Measurements from ENCODE around the gene PLD5. TPM values are rescaled to one million over a fixed set of nuclear protein-coding genes. Genes with fewer than 3 reads are reported as not detected.

PLD5 gene
- total RNA-seq: not detected
- long read RNA-seq: 0 reads

- ATAC-seq (ENCODE audit: poor library complexity) (no peak), DNase-seq (no peak)
- intact Hi-C loops (cut with DNase I): no loop called here
These were observed at the start of gene PLD5 for GRCh38 chr1:242524571-242525359. Gene PLD5 (minus strand): TSS chr1:242524697.

GRCh38 chr1:242569867-242570266, 45.4 kb upstream of the PLD5 start:
- no peak for DNase-seq

GRCh38 chr1:242568666-242569065, 44.2 kb upstream of the PLD5 start:
- no peak for DNase-seq
- intact Hi-C loops (cut with DNase I): no loop called here
- no peak for ATAC-seq (ENCODE audit: poor library complexity)

More at GRCh38 chr1:242569867-242570266, 45.4 kb upstream of the PLD5 start:
- no peak for ATAC-seq (ENCODE audit: poor library complexity)
- intact Hi-C loops (cut with DNase I): no loop called here

- DNase-seq (no peak), ATAC-seq (ENCODE audit: poor library complexity) (no peak)
- intact Hi-C loops (cut with DNase I): no loop called here
These were observed 43.1 kb upstream of the PLD5 start for GRCh38 chr1:242567596-242567995.

- intact Hi-C loops (cut with DNase I): no loop called here
- DNase-seq (no peak), ATAC-seq (ENCODE audit: poor library complexity) (no peak)
These were observed 32.3 kb upstream of the PLD5 start for GRCh38 chr1:242556759-242557158.

- DNase-seq: no peak
- no peak for ATAC-seq (ENCODE audit: poor library complexity)
- intact Hi-C loops (cut with DNase I): no loop called here
These were observed 31.8 kb upstream of the PLD5 start for GRCh38 chr1:242556276-242556675.

- DNase-seq (no peak), ATAC-seq (ENCODE audit: poor library complexity) (no peak)
- intact Hi-C loops (cut with DNase I): no loop called here
These were observed 30.1 kb upstream of the PLD5 start for GRCh38 chr1:242554577-242554976.

GRCh38 chr1:242546849-242547729, 22.6 kb upstream of the PLD5 start:
- no peak for DNase-seq
- ATAC-seq (ENCODE audit: poor library complexity): no peak
- intact Hi-C loops (cut with DNase I): no loop called here

GRCh38 chr1:242546441-242546840, 21.9 kb upstream of the PLD5 start:
- intact Hi-C loops (cut with DNase I): no loop called here
- DNase-seq: no peak
- no peak for ATAC-seq (ENCODE audit: poor library complexity)

GRCh38 chr1:242544071-242544470, 19.6 kb upstream of the PLD5 start:
- intact Hi-C loops (cut with DNase I): no loop called here
- no peak for DNase-seq
- no peak for ATAC-seq (ENCODE audit: poor library complexity)

- intact Hi-C loops (cut with DNase I): no loop called here
- no peak for ATAC-seq (ENCODE audit: poor library complexity)
- DNase-seq: no peak
These were observed 17.8 kb upstream of the PLD5 start for GRCh38 chr1:242542271-242542670.

- DNase-seq: no peak
- intact Hi-C loops (cut with DNase I): no loop called here
- ATAC-seq (ENCODE audit: poor library complexity): no peak
These were observed 11.5 kb upstream of the PLD5 start for GRCh38 chr1:242535986-242536385.

GRCh38 chr1:242534753-242535152, 10.3 kb upstream of the PLD5 start:
- DNase-seq (no peak), ATAC-seq (ENCODE audit: poor library complexity) (no peak)
- intact Hi-C loops (cut with DNase I): no loop called here

- DNase-seq (no peak), ATAC-seq (ENCODE audit: poor library complexity) (no peak)
- intact Hi-C loops (cut with DNase I): no loop called here
These were observed 6.3 kb upstream of the PLD5 start for GRCh38 chr1:242530761-242531160.

- intact Hi-C loops (cut with DNase I): no loop called here
- DNase-seq (no peak), ATAC-seq (ENCODE audit: poor library complexity) (no peak)
These were observed 1.3 kb upstream of the PLD5 start for GRCh38 chr1:242525769-242526168.

- no peak for DNase-seq
- intact Hi-C loops (cut with DNase I): no loop called here
- ATAC-seq (ENCODE audit: poor library complexity): no peak
These were observed 844 bp upstream of the PLD5 start for GRCh38 chr1:242525360-242525722.

GRCh38 chr1:242523719-242524570, 552 bp downstream of the PLD5 start:
- ATAC-seq (ENCODE audit: poor library complexity) (no peak), DNase-seq (no peak)
- intact Hi-C loops (cut with DNase I): no loop called here

GRCh38 chr1:242522996-242523718, 1.3 kb downstream of the PLD5 start:
- no peak for ATAC-seq (ENCODE audit: poor library complexity)
- DNase-seq: no peak
- intact Hi-C loops (cut with DNase I): no loop called here
